GDM1 (cell line): ENCODE results near the gene CMTM8.

ENCODE experiments used
- DNase-seq: peaks from one replicate; lab custom pipeline; 2025; lab: John Stamatoyannopoulos, UW

CMTM8 gene

GRCh38 chr3:32280262-32280910 lies 41.9 kb downstream of the CMTM8 start:
- no peak for DNase-seq

GRCh38 chr3:32281570-32282106 lies 43.2 kb downstream of the CMTM8 start:
- no peak for DNase-seq

GRCh38 chr3:32282578-32283154 lies 44.2 kb downstream of the CMTM8 start:
- DNase-seq: no peak

- no peak for DNase-seq
These were observed 44.8 kb downstream of the CMTM8 start for GRCh38 chr3:32283304-32283703.

GRCh38 chr3:32284443-32285212 lies 46.1 kb downstream of the CMTM8 start:
- no peak for DNase-seq

GRCh38 chr3:32285891-32286290 lies 47.4 kb downstream of the CMTM8 start:
- no peak for DNase-seq

GRCh38 chr3:32288819-32289218 lies 50.3 kb downstream of the CMTM8 start:
- DNase-seq: no peak

- DNase-seq: no peak
These were observed 52.1 kb downstream of the CMTM8 start for GRCh38 chr3:32290619-32291018.

- DNase-seq: no peak
These were observed 53.8 kb downstream of the CMTM8 start for GRCh38 chr3:32292085-32292796.

GRCh38 chr3:32293903-32294302 lies 55.4 kb downstream of the CMTM8 start:
- DNase-seq: no peak

- DNase-seq: no peak
These were observed 58.0 kb downstream of the CMTM8 start for GRCh38 chr3:32296251-32297204.

- no peak for DNase-seq
These were observed 58.9 kb downstream of the CMTM8 start for GRCh38 chr3:32297366-32297765.

GRCh38 chr3:32301426-32301825 lies 62.9 kb downstream of the CMTM8 start:
- DNase-seq: no peak

GRCh38 chr3:32302601-32303398 lies 64.3 kb downstream of the CMTM8 start:
- DNase-seq: no peak

GRCh38 chr3:32303399-32303747 lies 64.9 kb downstream of the CMTM8 start:
- DNase-seq: no peak

- no peak for DNase-seq
These were observed 65.7 kb downstream of the CMTM8 start for GRCh38 chr3:32303977-32304881.

- no peak for DNase-seq
These were observed 66.9 kb downstream of the CMTM8 start for GRCh38 chr3:32305361-32305876.

- DNase-seq: no peak
These were observed 67.6 kb downstream of the CMTM8 start for GRCh38 chr3:32306072-32306471.

GRCh38 chr3:32307591-32307990 lies 69.1 kb downstream of the CMTM8 start:
- no peak for DNase-seq
